ENCODE data around the gene ESPN.

ESPN gene

GRCh38 chr1:6393400-6394187 is 31.0 kb upstream of the ESPN start, which contains the start of gene ACOT7 (continued):
- TF ChIP-seq ZNF488 (tag by site-specific recombination; IDR thresholded peaks at IDR 0.05) (no peak), ZNF629 (tag by site-specific recombination; IDR thresholded peaks at IDR 0.05) (peak; percentile 51), ZNF121 (tag by site-specific recombination; IDR thresholded peaks at IDR 0.05) (no peak), PRDM10 (tag by site-specific recombination; IDR thresholded peaks at IDR 0.05) (peak; percentile 79), SP7 (tag by site-specific recombination; IDR thresholded peaks at IDR 0.05) (peak; percentile 57), ZNF341 (tag by site-specific recombination; IDR thresholded peaks at IDR 0.05; ENCODE audit: low read depth) (peak; percentile 66), PRDM6 (tag by site-specific recombination; IDR thresholded peaks at IDR 0.05) (no peak), ZNF449 (tag by site-specific recombination; IDR thresholded peaks at IDR 0.05) (peak; percentile 95), ZNF529 (tag by site-specific recombination; IDR thresholded peaks at IDR 0.05; ENCODE audit: insufficient replicate concordance) (no peak), ZBTB17 (tag by site-specific recombination; IDR thresholded peaks at IDR 0.05) (peak; percentile 81), ZBTB10 (tag by site-specific recombination; IDR thresholded peaks at IDR 0.05) (no peak), SCRT2 (tag by site-specific recombination; IDR thresholded peaks at IDR 0.05) (peak; percentile 79), MYNN (tag by site-specific recombination; IDR thresholded peaks at IDR 0.05; ENCODE audit: borderline replicate concordance) (no peak), ZNF416 (tag by site-specific recombination; IDR thresholded peaks at IDR 0.05) (no peak), WT1 (tag by site-specific recombination; IDR thresholded peaks at IDR 0.05) (0 out of 2 replicates have a peak, but pooled peaks have one; percentile 13), ZNF514 (tag by site-specific recombination; IDR thresholded peaks at IDR 0.05) (no peak), BCL11A (tag by site-specific recombination; IDR thresholded peaks at IDR 0.05; ENCODE audit: low read depth) (no peak), ZNF148 (tag by site-specific recombination; IDR thresholded peaks at IDR 0.05; ENCODE audit: borderline replicate concordance) (no peak), ZNF776 (tag by site-specific recombination; IDR thresholded peaks at IDR 0.05; ENCODE audit: borderline replicate concordance) (no peak), OVOL3 (tag by site-specific recombination; IDR thresholded peaks at IDR 0.05) (no peak), ZNF473 (tag by site-specific recombination; IDR thresholded peaks at IDR 0.05) (no peak), ZNF394 (tag by site-specific recombination; IDR thresholded peaks at IDR 0.05; ENCODE audit: borderline replicate concordance) (no peak), KLF10 (tag by site-specific recombination; IDR thresholded peaks at IDR 0.05) (peak; percentile 94), IKZF3 (tag by site-specific recombination; IDR thresholded peaks at IDR 0.05) (no peak), ZNF843 (tag by site-specific recombination; IDR thresholded peaks at IDR 0.05) (no peak)
